GM23338 (cell line): ENCODE measurements around the gene KCNAB1. TPM values are rescaled to one million over a fixed set of nuclear protein-coding genes. Genes with fewer than 3 reads are reported as not detected.

Source experiments
- ATAC-seq: fragments of 200-7000 bp; cut with Tn5 transposase; 3 replicates; pipeline ENCODE4 v1.9.1; 2020
- DNase-seq: peaks from one replicate; pipeline ENCODE4 v3.0.0-alpha.2; 2015; ENCODE audit warnings: low spot score
- H2AFZ ChIP-seq: fragments of 200-600 bp; sonication (generic); 2 replicates; pipeline ENCODE4 v1.8.0; 2016; ENCODE audit warnings: antibody characterized with exemption, mild to moderate bottlenecking, moderate library complexity
- H3F3A ChIP-seq: fragments of 200-600 bp; sonication (generic); replicated peaks from 2 replicates; pipeline ENCODE4 v1.8.0; 2017; ENCODE audit warnings: antibody characterized with exemption, mixed run types, low read depth
- H3K27ac ChIP-seq: fragments of 200-600 bp; sonication (generic); 2 replicates; pipeline ENCODE4 v1.6.1; 2016; ENCODE audit warnings: low read depth
- H3K27me3 ChIP-seq: fragments of 200-600 bp; sonication (generic); 2 replicates; pipeline ENCODE4 v1.8.0; 2016; ENCODE audit warnings: mild to moderate bottlenecking, mixed run types, moderate library complexity; ENCODE audit not compliant: insufficient read depth
- H3K36me3 ChIP-seq: fragments of 200-600 bp; sonication (generic); 2 replicates; pipeline ENCODE4 v1.8.0; 2016; ENCODE audit warnings: mild to moderate bottlenecking; ENCODE audit not compliant: insufficient read depth
- H3K4me1 ChIP-seq: fragments of 200-600 bp; sonication (generic); 2 replicates; pipeline ENCODE4 v1.8.0; 2016; ENCODE audit warnings: mild to moderate bottlenecking, moderate library complexity; ENCODE audit not compliant: insufficient read depth
- H3K4me2 ChIP-seq: fragments of 200-600 bp; sonication (generic); 2 replicates; pipeline ENCODE4 v1.7.1; 2017; ENCODE audit warnings: mixed run types
- H3K4me3 ChIP-seq: fragments of 200-600 bp; sonication (generic); 2 replicates; pipeline ENCODE4 v1.6.1; 2016; ENCODE audit warnings: mixed run types
- H3K79me2 ChIP-seq: fragments of 200-600 bp; sonication (generic); replicated peaks from 2 replicates; pipeline ENCODE4 v1.8.0; 2017; ENCODE audit warnings: mild to moderate bottlenecking; ENCODE audit not compliant: insufficient read depth
- H3K9me2 ChIP-seq: fragments of 200-600 bp; sonication (generic); 2 replicates; pipeline ENCODE4 v1.8.0; 2017; ENCODE audit not compliant: insufficient read depth
- H4K20me1 ChIP-seq: fragments of 200-600 bp; sonication (generic); replicated peaks from 2 replicates; pipeline ENCODE4 v1.8.0; 2017; ENCODE audit warnings: mild to moderate bottlenecking; ENCODE audit not compliant: insufficient read depth
- H3K27ac Mint-ChIP-seq: 2 replicates; pipeline ENCODE4 v1.8.0; 2020; ENCODE audit warnings: inconsistent platforms, mild to moderate bottlenecking, moderate library complexity, mixed read lengths
- H3K27me3 Mint-ChIP-seq: 3 replicates; pipeline ENCODE4 v1.8.0; 2022; ENCODE audit warnings: low read depth, mild to moderate bottlenecking, moderate library complexity, mixed read lengths, inconsistent platforms; ENCODE audit not compliant: insufficient read depth, poor library complexity
- H3K36me3 Mint-ChIP-seq: 3 replicates; pipeline ENCODE4 v1.8.0; 2021; ENCODE audit warnings: low read depth, mild to moderate bottlenecking, inconsistent platforms, moderate library complexity, mixed read lengths
- H3K4me1 Mint-ChIP-seq: 3 replicates; pipeline ENCODE4 v1.8.0; 2020; ENCODE audit warnings: mild to moderate bottlenecking, inconsistent platforms, mixed read lengths
- H3K4me3 Mint-ChIP-seq: 3 replicates; pipeline ENCODE4 v1.8.0; 2021; ENCODE audit warnings: moderate library complexity, mild to moderate bottlenecking, inconsistent platforms, mixed read lengths
- H3K9me3 Mint-ChIP-seq: 3 replicates; pipeline ENCODE4 v1.8.0; 2020; ENCODE audit warnings: moderate library complexity, mild to moderate bottlenecking, inconsistent platforms, mixed read lengths
- CREB1 ChIP-seq: fragments of 250-450 bp; sonication (Bioruptor Pico); IDR thresholded peaks from 2 replicates; pipeline ENCODE4 v1.5.0; 2020; ENCODE audit warnings: low read depth, mild to moderate bottlenecking, moderate library complexity
- CTCF ChIP-seq, 2 experiments: fragments of 200-600 bp in 1 of 2; sonication (generic) in 1 of 2; conservative IDR thresholded peaks; 2 replicates each; pipeline versions ENCODE4 v1.5.1 to v1.6.1; 2016 to 2017; ENCODE audit warnings: antibody characterized with exemption in 2 of 2, low read depth in 2 of 2, mild to moderate bottlenecking in 2 of 2, moderate library complexity in 1 of 2
- ETS1 ChIP-seq: IDR thresholded peaks from 2 replicates; pipeline ENCODE4 v1.6.1; 2016; ENCODE audit warnings: antibody characterized with exemption
- EZH2 ChIP-seq: fragments of 200-600 bp; sonication (generic); IDR thresholded peaks from one replicate; pipeline ENCODE4 v1.8.0; 2017; ENCODE audit warnings: antibody characterized with exemption, mild to moderate bottlenecking, low read depth; ENCODE audit not compliant: unreplicated experiment
- EZH2phosphoT487 ChIP-seq: fragments of 200-600 bp; sonication (generic); IDR thresholded peaks from one replicate; pipeline ENCODE4 v1.8.1; 2018; ENCODE audit warnings: antibody characterized with exemption; ENCODE audit not compliant: unreplicated experiment
- JUNB ChIP-seq: IDR thresholded peaks from one replicate; pipeline ENCODE4 v1.6.1; 2016; ENCODE audit warnings: antibody characterized with exemption; ENCODE audit not compliant: unreplicated experiment
- NANOG ChIP-seq: IDR thresholded peaks from 2 replicates; pipeline ENCODE4 v1.6.1; 2016; ENCODE audit warnings: antibody characterized with exemption, borderline replicate concordance
- POLR2AphosphoS5 ChIP-seq: IDR thresholded peaks from 2 replicates; pipeline ENCODE4 v1.6.1; 2016; ENCODE audit warnings: antibody characterized with exemption, low read depth
- REST ChIP-seq: IDR thresholded peaks from one replicate; pipeline ENCODE4 v1.6.1; 2018; ENCODE audit warnings: antibody characterized with exemption; ENCODE audit not compliant: unreplicated experiment
- STAT1 ChIP-seq: IDR thresholded peaks from one replicate; pipeline ENCODE4 v1.6.1; 2016; ENCODE audit warnings: antibody characterized with exemption; ENCODE audit not compliant: unreplicated experiment
- ZNF331 ChIP-seq: fragments of 250-450 bp; sonication (Bioruptor Pico); IDR thresholded peaks from 2 replicates; pipeline ENCODE4 v1.5.0; 2020; ENCODE audit warnings: low read depth, mild to moderate bottlenecking, moderate library complexity
- polyA plus RNA-seq: library from polyadenylated mRNA; unstranded; fragments of >200 nt; fragmentation: Nextera tagmentation; extraction: Ambion mirVana; gene quantifications from 2 replicates; pipeline ENCODE4 v1.2.1, GENCODE V29; 2016
- total RNA-seq: library from RNA; depleted of rRNA; stranded (reverse); fragments of >200 nt; shearing (Covaris generic); gene quantifications from 2 replicates; pipeline ENCODE4 v1.2.3, GENCODE V29; 2014

Gene KCNAB1
- total and polyA plus RNA-seq, 2 experiments from 2014 or later, result 0.69 to 2.6 TPM

- TF ChIP-seq JUNB (no peak), EZH2phosphoT487 (no peak), REST (no peak), POLR2AphosphoS5 (no peak), ZNF331 (CRISPR knock-in tag) (no peak), CREB1 (CRISPR knock-in tag) (no peak)
These were observed 106.5 kb downstream of the KCNAB1 start (continued) for GRCh38 chr3:156226676-156227420.

GRCh38 chr3:156227704-156228103 lies 107.3 kb downstream of the KCNAB1 start:
- Mint-ChIP-seq H3K4me1 (peaks cover 6% of the 10 kb centered on the region; the same call in 2 of the 3 replicates), H3K9me3 (0 out of 3 replicates have a peak, but pooled peaks cover 5% of the 10 kb centered on the region), H3K27me3 (peaks cover 2% of the 10 kb centered on the region), H3K4me3 (no peak overlapping the region), H3K27ac (no peak overlapping the region), H3K36me3 (no peaks in the 10 kb centered on the region)
- Histone ChIP-seq H2AFZ (peak overlapping the region; percentile 52; the same call in 1 of the 2 replicates), H3K9me2 (no peaks in the 10 kb centered on the region; the same call in 1 of the 2 replicates), H3K4me2 (no peak overlapping the region), H4K20me1 (no peaks in the 10 kb centered on the region), H3K27ac (no peak overlapping the region), H3K4me3 (no peak overlapping the region), H3K79me2 (no peaks in the 10 kb centered on the region), H3K27me3 (no peaks in the 10 kb centered on the region), H3K4me1 (no peaks in the 10 kb centered on the region), H3F3A (no peaks in the 10 kb centered on the region), H3K36me3 (no peaks in the 10 kb centered on the region)
- DNase-seq (no peak), ATAC-seq (no peak)
- TF ChIP-seq CTCF (conservative IDR thresholded peaks at IDR 0.05; ENCODE audit: low read depth in 2 of 2) (no peak), NANOG (no peak), EZH2 (no peak), JUNB (no peak), EZH2phosphoT487 (no peak), REST (no peak), POLR2AphosphoS5 (no peak), STAT1 (no peak), ZNF331 (CRISPR knock-in tag) (no peak), ETS1 (no peak), CREB1 (CRISPR knock-in tag) (no peak)
